ENCODE measurements around the gene ZNF691.
"Not testable (repeated sequence)": the region's sequence is repeated elsewhere in the genome, so short reads cannot be mapped to it uniquely, and the experiment has no call there.

The ZNF691 gene

GRCh38 chr1:42832641-42833240 lies 13.7 kb upstream of the ZNF691 start:
- no peak for DNase-seq (ENCODE audit: low read depth in 3 of 3)

- no peak for DNase-seq (ENCODE audit: low read depth in 3 of 3)
Observed at GRCh38 chr1:42833981-42834380, 12.4 kb upstream of the ZNF691 start.

GRCh38 chr1:42834803-42835202 lies 11.6 kb upstream of the ZNF691 start:
- no peak for DNase-seq (ENCODE audit: low read depth in 3 of 3)

GRCh38 chr1:42835422-42835821 lies 11.0 kb upstream of the ZNF691 start:
- DNase-seq (ENCODE audit: low read depth in 3 of 3) = no peak

- no peak for DNase-seq (ENCODE audit: low read depth in 3 of 3)
Observed at GRCh38 chr1:42837709-42838108, 8.7 kb upstream of the ZNF691 start.

GRCh38 chr1:42838482-42839190 lies 7.8 kb upstream of the ZNF691 start:
- DNase-seq (ENCODE audit: low read depth in 3 of 3) = no peak

GRCh38 chr1:42841010-42841409 lies 5.4 kb upstream of the ZNF691 start:
- DNase-seq (ENCODE audit: low read depth in 3 of 3) = no peak

- no peak for DNase-seq (ENCODE audit: low read depth in 3 of 3)
Observed at GRCh38 chr1:42841440-42842147, 4.8 kb upstream of the ZNF691 start.

GRCh38 chr1:42844592-42845140 lies 1.7 kb upstream of the ZNF691 start:
- no peak for DNase-seq (ENCODE audit: low read depth in 3 of 3)

- no peak for DNase-seq (ENCODE audit: low read depth in 3 of 3)
Observed at GRCh38 chr1:42845193-42845592, 1.2 kb upstream of the ZNF691 start.

- no peak for DNase-seq (ENCODE audit: low read depth in 3 of 3)
Observed at GRCh38 chr1:42845866-42846256, 552 bp upstream of the ZNF691 start.

- no peak for DNase-seq (ENCODE audit: low read depth in 3 of 3)
Observed at GRCh38 chr1:42847111-42847595, 740 bp downstream of the ZNF691 start.

- DNase-seq (ENCODE audit: low read depth in 3 of 3) = no peak
Observed at GRCh38 chr1:42847721-42848460, 1.5 kb downstream of the ZNF691 start.

- no peak for DNase-seq (ENCODE audit: low read depth in 3 of 3)
Observed at GRCh38 chr1:42848823-42849537, 2.6 kb downstream of the ZNF691 start.

GRCh38 chr1:42849944-42850343 lies 3.5 kb downstream of the ZNF691 start:
- no peak for DNase-seq (ENCODE audit: low read depth in 3 of 3)

- no peak for DNase-seq (ENCODE audit: low read depth in 3 of 3)
Observed at GRCh38 chr1:42851420-42851819, 5.0 kb downstream of the ZNF691 start.

- no peak for DNase-seq (ENCODE audit: low read depth in 3 of 3)
Observed at GRCh38 chr1:42851960-42852607, 5.7 kb downstream of the ZNF691 start.

- DNase-seq (ENCODE audit: low read depth in 3 of 3) = no peak
Observed at GRCh38 chr1:42852608-42852980, 6.2 kb downstream of the ZNF691 start.

- no peak for DNase-seq (ENCODE audit: low read depth in 3 of 3)
Observed at GRCh38 chr1:42853116-42853884, 6.9 kb downstream of the ZNF691 start.

- not testable (repeated sequence) for DNase-seq (ENCODE audit: low read depth in 3 of 3)
Observed at GRCh38 chr1:42856554-42856953, 10.1 kb downstream of the ZNF691 start.
